Panc1 (cell line): ENCODE data around the gene CNOT4. TPM values are rescaled to one million over a fixed set of nuclear protein-coding genes. Genes with fewer than 3 reads are reported as not detected.

Source experiments
- ATAC-seq: fragments of 200-7000 bp; cut with Tn5 transposase; 2 replicates; pipeline ENCODE4 v1.9.1; 2020; ENCODE audit warnings: mild to moderate bottlenecking, moderate library complexity
- BruUV-seq: library from RNA; stranded (reverse); fragments of 400-500 nt; replicated peaks from 2 replicates; lab custom pipeline; 2021; lab: Mats Ljungman, UMichigan
- CTCF ChIA-PET: fragments of 300-600 bp; sonication (Branson Sonifier 250); formaldehyde crosslinking; loops from one replicate; lab custom pipeline; 2022; ENCODE audit warnings: antibody characterized with exemption; lab: Charles Lee
- POLR2A ChIA-PET: fragments of 300-600 bp; sonication (Branson Sonifier 250); formaldehyde crosslinking; loops from one replicate; lab custom pipeline; 2022; ENCODE audit warnings: antibody characterized with exemption; lab: Charles Lee
- DNase-seq: peaks from one replicate; pipeline ENCODE4 v3.0.0-alpha.2; 2010; ENCODE audit warnings: low read depth, low spot score
- H3K27ac ChIP-seq: 2 replicates; pipeline ENCODE4 v1.5.1; 2011; ENCODE audit warnings: mild to moderate bottlenecking, low read length, inconsistent platforms
- H3K27me3 ChIP-seq: fragments of 200-500 bp; sonication (Bioruptor generic); 2 replicates; pipeline ENCODE4 v1.6.0; 2014; ENCODE audit warnings: low read length, inconsistent platforms; ENCODE audit not compliant: control insufficient read depth, insufficient read depth
- H3K36me3 ChIP-seq: fragments of 200-500 bp; sonication (Bioruptor generic); 2 replicates; pipeline ENCODE4 v1.5.1; 2014; ENCODE audit warnings: inconsistent platforms, mild to moderate bottlenecking, low read length, moderate library complexity; ENCODE audit not compliant: control insufficient read depth, insufficient read depth
- H3K4me1 ChIP-seq: 2 replicates; pipeline ENCODE4 v1.5.1; 2011; ENCODE audit warnings: inconsistent platforms, mild to moderate bottlenecking, low read length, moderate library complexity; ENCODE audit not compliant: control insufficient read depth, insufficient read depth
- H3K4me3 ChIP-seq, 2 experiments: 2 replicates each; pipeline ENCODE4 v1.5.1; 2011 to 2012; ENCODE audit warnings: low read depth in 2 of 2, low read length in 2 of 2, mild to moderate bottlenecking in 2 of 2, inconsistent platforms in 1 of 2, moderate library complexity in 1 of 2
- H3K9me3 ChIP-seq: fragments of 200-500 bp; sonication (Bioruptor generic); 2 replicates; pipeline ENCODE4 v1.5.1; 2014; ENCODE audit warnings: low read depth, mild to moderate bottlenecking, inconsistent platforms, low read length, moderate library complexity; ENCODE audit not compliant: control insufficient read depth, insufficient read depth
- POLR2AphosphoS5 ChIP-seq: IDR thresholded peaks from 2 replicates; pipeline ENCODE4 v1.6.1; 2012; ENCODE audit warnings: mild to moderate bottlenecking, low read depth, low read length, moderate library complexity
- REST ChIP-seq, 2 experiments: IDR thresholded peaks; 2 replicates each; pipeline ENCODE4 v1.6.1; 2011 to 2012; ENCODE audit warnings: low read depth in 2 of 2, control low read depth in 1 of 2, low read length in 1 of 2, mild to moderate bottlenecking in 1 of 2, moderate library complexity in 1 of 2; ENCODE audit not compliant: insufficient read depth in 1 of 2
- SIN3A ChIP-seq: IDR thresholded peaks from 2 replicates; pipeline ENCODE4 v1.6.1; 2012; ENCODE audit warnings: low read depth, mild to moderate bottlenecking, low read length, moderate library complexity, borderline replicate concordance; ENCODE audit not compliant: insufficient read depth
- TCF7L2 ChIP-seq: IDR thresholded peaks from 2 replicates; pipeline ENCODE4 v1.6.1; 2011; ENCODE audit warnings: mild to moderate bottlenecking, low read depth, low read length, inconsistent platforms
- in situ Hi-C: cut with HindIII; loops from 2 replicates; pipeline ENCODE4 v1.10.0; 2016; ENCODE audit warnings: low sequenced_read_pairs, low pct_unique_long_range_greater_than_20kb
- intact Hi-C: fragments of 100-400 bp; cut with micrococcal nuclease; formaldehyde crosslinking; loops from one replicate; pipeline ENCODE4 v1.10.0; 2022; ENCODE audit not compliant: unreplicated experiment
- total RNA-seq: library from RNA; stranded (reverse); gene quantifications from one replicate; pipeline ENCODE4 v1.2.1, GENCODE V29; 2021; ENCODE audit not compliant: unreplicated experiment
- TF ChIP-seq, protein P1 (sequence below): fragments of 450-650 bp; IDR thresholded peaks from 2 replicates; pipeline ENCODE4 v1.5.1; 2017; ENCODE audit warnings: mild to moderate bottlenecking

CNOT4 gene
- total RNA-seq, 1 experiment from 2014 or later = 22.3 TPM

DNA sequence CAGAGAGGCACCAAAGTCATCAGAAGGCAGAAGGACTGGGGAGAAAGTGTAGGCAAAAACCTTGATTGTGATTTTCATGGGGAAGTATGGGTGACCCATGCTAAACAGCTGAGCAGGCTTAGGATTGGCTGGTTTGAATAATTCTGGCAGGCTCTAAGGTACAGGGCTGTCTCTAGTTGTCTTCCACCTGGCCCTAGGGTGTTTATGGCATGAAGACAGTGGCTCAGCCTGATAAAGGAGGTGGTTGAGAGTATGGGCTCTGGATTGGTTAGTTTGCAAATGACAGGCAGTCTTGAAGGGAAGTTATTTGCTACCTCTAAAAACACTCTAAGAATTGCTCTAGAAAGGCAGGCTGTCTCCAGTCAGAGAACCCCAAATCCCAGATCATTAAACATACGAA is 176.0 kb downstream of the CNOT4 start:
- ChIA-PET CTCF (no interaction called here), POLR2A (no interaction called here)
- H3K4me1 ChIP-seq = no peaks in the 10 kb centered on the region
- TF ChIP-seq TCF7L2 = no peak
- TF ChIP-seq, protein P1, sequence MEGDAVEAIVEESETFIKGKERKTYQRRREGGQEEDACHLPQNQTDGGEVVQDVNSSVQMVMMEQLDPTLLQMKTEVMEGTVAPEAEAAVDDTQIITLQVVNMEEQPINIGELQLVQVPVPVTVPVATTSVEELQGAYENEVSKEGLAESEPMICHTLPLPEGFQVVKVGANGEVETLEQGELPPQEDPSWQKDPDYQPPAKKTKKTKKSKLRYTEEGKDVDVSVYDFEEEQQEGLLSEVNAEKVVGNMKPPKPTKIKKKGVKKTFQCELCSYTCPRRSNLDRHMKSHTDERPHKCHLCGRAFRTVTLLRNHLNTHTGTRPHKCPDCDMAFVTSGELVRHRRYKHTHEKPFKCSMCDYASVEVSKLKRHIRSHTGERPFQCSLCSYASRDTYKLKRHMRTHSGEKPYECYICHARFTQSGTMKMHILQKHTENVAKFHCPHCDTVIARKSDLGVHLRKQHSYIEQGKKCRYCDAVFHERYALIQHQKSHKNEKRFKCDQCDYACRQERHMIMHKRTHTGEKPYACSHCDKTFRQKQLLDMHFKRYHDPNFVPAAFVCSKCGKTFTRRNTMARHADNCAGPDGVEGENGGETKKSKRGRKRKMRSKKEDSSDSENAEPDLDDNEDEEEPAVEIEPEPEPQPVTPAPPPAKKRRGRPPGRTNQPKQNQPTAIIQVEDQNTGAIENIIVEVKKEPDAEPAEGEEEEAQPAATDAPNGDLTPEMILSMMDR = no peak
- TF ChIP-seq POLR2AphosphoS5 = no peak
- no peak for TF ChIP-seq SIN3A
- TF ChIP-seq REST (IDR thresholded peaks at IDR 0.05; ENCODE audit: insufficient read depth in 1 of 2, low read depth in 2 of 2, low read length in 1 of 2) = no peak
- no peaks in the 10 kb centered on the region for H3K9me3 ChIP-seq
- H3K36me3 ChIP-seq = no peaks in the 10 kb centered on the region
- no peaks in the 10 kb centered on the region for H3K27me3 ChIP-seq
- intact Hi-C loops (no loop called here), in situ Hi-C loops (no loop called here)
- no peak overlapping the region for H3K27ac ChIP-seq
- DNase-seq (no peak), ATAC-seq (no peak)
- H3K4me3 ChIP-seq = no peak overlapping the region
- no TSS peak for BruUV-seq

GRCh38 chr7:135333200-135333599 is 176.7 kb downstream of the CNOT4 start:
- ATAC-seq (no peak), DNase-seq (no peak)
- intact Hi-C loops (no loop called here), in situ Hi-C loops (no loop called here)
- H3K27ac ChIP-seq = no peak overlapping the region
- TF ChIP-seq SIN3A (no peak), POLR2AphosphoS5 (no peak), TCF7L2 (no peak), REST (IDR thresholded peaks at IDR 0.05; ENCODE audit: insufficient read depth in 1 of 2, low read depth in 2 of 2, low read length in 1 of 2) (no peak)
- TF ChIP-seq, protein P1 = no peak
- no peaks in the 10 kb centered on the region for H3K9me3 ChIP-seq
- H3K4me3 ChIP-seq = no peak overlapping the region
- BruUV-seq = no TSS peak
- H3K36me3 ChIP-seq = no peaks in the 10 kb centered on the region
- no peaks in the 10 kb centered on the region for H3K27me3 ChIP-seq
- CTCF ChIA-PET = no interaction called here
- POLR2A ChIA-PET = no interaction called here
- H3K4me1 ChIP-seq = no peaks in the 10 kb centered on the region
